GM21367 (cell line): ENCODE data around the gene PRKCH.
"Not testable (repeated sequence)": the region's sequence is repeated elsewhere in the genome, so short reads cannot be mapped to it uniquely, and the experiment has no call there.

Experiments used
- ATAC-seq: cut with Tn5 transposase; IDR thresholded peaks from one replicate; pipeline ENCODE4 v1.9.1; 2021; ENCODE audit not compliant: unreplicated experiment

PRKCH gene

DNA sequence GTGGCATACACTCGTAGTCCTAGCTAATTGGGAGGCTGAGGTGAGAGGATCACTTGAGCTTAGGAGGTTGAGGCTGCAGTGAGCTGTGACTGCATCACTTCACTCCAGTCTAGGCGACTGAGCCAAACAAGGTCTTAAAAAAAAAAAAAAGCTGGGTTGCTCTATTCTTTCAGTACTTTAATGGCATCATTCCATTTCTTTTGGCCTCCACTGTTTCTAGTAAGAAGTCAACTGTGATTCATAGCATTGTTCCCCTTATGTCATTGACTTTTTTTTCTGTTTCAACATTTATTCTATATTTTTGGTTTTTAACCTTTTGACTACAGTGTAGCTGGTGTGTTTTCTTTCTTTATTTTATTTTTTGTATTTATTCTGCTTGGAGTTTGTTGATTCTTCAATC lies 16.7 kb upstream of the PRKCH start:
- ATAC-seq: no peak

DNA sequence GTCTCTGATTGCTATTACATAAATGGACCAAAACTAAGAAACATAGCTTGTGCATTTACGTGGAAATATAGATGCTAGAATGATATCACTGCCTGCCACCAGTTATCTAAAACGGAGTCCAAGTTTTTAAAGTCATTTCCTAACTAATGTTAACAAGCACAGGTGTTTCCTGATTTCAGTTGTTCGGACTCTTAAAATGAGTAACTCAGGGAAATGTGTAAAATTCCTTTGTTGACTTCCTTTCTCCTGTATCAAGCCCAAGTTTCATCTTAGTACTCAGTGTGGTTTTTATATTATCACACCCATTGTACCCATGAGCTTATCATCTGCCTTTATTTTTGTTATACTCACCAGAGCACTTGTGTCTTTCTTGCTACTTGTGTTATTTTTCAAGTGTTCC lies 13.2 kb upstream of the PRKCH start:
- ATAC-seq: no peak

- ATAC-seq: not testable (repeated sequence)
Measured at GRCh38 chr14:61308701-61309100, 12.7 kb upstream of the PRKCH start.

GRCh38 chr14:61315313-61315712 lies 6.1 kb upstream of the PRKCH start:
- ATAC-seq: no peak

DNA sequence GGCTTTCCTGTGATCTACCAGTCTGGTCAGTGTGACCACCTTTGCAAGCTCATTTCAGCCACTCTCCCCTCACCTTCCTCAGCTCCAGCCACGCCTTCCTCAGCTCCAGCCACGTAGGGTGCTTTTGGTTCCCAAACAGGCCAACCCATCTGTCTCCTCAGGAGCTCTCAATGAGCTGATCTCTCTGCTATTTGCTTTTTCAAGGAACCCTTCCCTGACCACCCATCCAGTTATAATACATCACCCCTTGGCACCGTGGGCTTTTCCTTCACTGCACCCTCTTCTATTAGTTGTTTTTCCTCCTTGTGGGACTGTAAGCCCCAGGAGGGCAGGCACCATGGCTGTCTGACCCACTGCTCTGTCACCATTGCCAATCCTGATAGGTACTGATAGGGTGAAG lies 2.3 kb upstream of the PRKCH start:
- ATAC-seq: no peak

- ATAC-seq: no peak
Measured at GRCh38 chr14:61319706-61320105, 1.7 kb upstream of the PRKCH start.

- ATAC-seq: not testable (repeated sequence)
Measured at GRCh38 chr14:61320170-61320569, 1.2 kb upstream of the PRKCH start.

DNA sequence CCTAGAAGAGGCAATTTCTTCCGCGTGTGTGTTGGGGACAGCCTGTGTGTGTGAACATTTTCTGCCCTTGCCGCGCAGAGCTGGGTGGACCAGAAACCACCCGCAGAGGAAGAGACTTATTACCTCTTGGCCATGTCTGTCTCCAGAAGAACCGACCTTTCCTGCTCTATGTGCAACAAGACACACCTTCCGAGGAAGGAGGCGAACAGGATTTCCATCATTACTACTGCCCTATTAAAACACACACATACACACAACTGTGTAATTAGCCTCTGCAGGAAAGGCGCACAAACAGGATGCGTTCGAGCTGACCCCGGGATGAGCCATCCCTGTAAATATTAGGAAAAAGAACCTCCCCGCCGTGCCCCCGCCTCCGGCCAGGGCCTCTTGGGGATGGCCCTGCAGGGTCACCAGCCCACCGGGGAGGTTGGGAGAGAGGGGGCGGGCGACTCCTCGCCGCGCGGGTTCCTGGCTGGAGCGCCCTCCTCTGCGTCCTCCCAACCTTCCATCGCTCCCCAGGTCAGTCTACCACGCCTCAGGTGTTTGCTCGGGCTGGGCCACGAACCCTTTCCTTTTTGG lies 484 bp upstream of the PRKCH start:
- ATAC-seq: no peak

- ATAC-seq: no peak
Measured at GRCh38 chr14:61322011-61322798, 826 bp downstream of the PRKCH start.

GRCh38 chr14:61322799-61323290 lies 1.5 kb downstream of the PRKCH start:
- no peak for ATAC-seq

DNA sequence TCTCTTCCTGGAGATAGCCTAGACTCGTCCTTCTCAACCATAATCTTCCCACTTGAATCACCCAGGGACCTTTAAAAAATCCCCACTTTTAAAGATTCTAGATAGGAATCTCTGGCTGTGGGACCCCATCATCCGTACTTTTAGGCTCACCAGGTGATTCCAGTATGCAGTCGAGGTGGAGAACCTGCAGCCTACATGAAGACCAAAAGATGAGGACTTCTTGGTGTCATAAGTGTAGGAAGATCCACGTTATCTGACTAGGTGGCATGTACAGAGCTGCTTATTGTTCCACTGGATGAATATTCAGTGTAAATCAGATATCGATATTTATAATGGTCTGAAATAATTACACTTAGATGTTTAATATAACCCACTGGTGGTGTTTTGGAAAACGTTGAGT lies 2.6 kb downstream of the PRKCH start:
- ATAC-seq: no peak

DNA sequence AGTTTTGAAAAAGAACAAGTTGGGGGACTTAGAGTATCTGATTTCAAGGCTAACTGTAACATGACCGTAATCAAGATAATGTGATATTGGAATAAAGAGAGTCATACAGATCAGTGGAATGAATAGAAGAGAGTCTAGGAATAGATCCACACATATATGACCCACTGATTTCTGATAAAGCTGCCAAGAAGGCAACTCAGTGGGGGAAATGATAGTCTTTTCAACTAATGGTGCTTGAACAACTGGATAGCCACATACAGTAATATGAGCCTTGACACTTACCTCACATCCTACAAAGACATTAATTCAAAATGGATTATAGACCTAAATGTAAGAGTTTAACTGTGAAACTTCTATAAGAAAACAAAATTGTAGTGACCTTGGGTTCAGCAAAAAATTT lies 3.8 kb downstream of the PRKCH start:
- no peak for ATAC-seq

- no peak for ATAC-seq
Measured at GRCh38 chr14:61326146-61326545, 4.8 kb downstream of the PRKCH start.

GRCh38 chr14:61326847-61327246 lies 5.5 kb downstream of the PRKCH start:
- ATAC-seq: no peak

- ATAC-seq: no peak
Measured at GRCh38 chr14:61328626-61329262, 7.4 kb downstream of the PRKCH start.

GRCh38 chr14:61329478-61330051 lies 8.2 kb downstream of the PRKCH start:
- ATAC-seq: no peak

GRCh38 chr14:61330511-61330910 lies 9.1 kb downstream of the PRKCH start:
- no peak for ATAC-seq

DNA sequence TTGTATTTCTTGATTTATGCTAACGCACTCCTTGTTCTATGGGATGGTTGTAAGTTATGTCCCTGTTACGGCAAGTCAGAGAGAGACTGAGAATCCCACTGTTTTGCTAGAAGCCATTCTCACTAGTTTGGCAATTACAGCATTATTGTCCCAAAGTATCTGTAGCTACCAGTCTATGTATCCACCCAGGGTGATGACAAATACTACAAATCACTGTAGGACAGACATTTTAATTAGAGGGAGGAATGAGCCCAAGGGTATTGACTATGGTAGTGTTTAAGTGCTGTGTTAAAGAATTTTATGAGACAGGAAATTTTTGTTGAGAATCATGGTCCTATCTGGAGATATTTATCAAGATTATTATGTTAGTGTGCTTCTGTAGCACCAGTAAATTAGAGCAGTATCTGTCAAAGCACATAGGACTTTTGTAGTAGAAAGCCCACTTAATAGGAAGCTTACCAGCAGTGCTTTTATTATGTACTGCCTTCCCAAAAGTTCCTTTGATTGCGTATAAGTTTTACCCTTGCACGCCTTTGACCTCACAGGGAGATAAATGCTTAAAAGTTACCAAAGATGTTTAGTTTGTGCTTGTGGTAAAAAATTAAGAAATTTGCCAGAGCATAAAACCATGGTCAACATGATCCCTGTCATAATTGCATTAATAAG lies 10.7 kb downstream of the PRKCH start:
- ATAC-seq: no peak

DNA sequence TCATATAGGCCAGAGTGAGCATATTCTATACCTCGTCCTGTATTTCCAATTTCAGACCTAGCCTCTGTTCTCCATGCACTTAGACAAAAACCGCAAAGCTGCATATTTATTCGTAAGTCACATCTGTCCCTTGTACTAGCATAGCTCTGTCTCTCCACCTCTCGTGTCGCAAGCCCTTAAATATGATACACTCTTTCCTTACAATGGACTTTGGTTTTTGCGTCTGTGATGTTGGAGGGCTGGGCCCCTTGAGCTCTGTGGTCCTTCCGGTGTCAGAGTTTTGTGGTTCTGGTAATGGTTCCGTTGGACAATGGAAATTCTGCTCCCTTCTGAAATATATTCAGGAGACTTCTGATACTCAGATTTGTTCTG lies 11.3 kb downstream of the PRKCH start:
- no peak for ATAC-seq

DNA sequence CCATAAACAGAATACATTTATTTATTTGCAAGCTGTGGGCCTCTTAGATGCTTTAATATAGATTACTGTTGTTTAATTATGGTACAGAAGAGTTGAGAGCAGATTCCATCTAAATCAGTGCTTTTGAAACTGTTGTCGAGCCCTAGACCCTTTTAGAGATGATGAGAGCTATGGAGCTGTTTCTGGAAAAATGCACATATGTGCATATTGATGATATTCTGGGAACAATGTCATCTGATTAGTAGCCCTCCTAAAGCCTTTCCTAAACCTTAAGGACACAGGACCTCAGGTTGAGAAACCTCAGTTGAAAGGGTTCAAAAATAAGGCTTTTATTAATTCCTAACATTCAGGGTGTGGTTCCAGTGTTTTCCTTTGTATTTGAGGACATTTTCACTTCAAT lies 11.7 kb downstream of the PRKCH start:
- ATAC-seq: no peak

DNA sequence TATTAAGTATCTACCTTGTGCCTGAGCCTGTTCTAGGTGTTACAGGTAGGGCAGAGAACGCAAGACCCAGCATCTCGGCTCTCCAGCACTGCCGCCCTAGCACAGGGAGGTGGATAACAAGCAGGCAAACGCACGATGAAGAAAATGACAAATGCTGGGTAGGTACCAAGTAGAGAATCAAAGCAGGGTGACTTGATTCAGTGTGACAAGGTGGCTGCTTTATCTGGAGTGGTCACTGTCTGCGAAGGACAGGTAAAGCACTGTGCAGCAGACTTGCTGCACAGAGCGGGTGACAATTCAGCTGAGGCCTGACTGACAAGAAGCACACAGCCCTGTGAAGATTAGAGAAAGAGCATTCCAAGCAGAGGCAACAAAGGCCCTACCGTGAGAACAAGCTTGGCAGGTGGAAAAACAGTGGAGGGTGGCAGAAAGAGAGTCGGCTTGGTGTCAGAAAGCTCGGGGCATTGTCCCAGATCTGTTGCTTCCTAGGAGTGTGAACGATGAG lies 12.9 kb downstream of the PRKCH start:
- no peak for ATAC-seq
